Measurements from ENCODE around the gene IGLL1.
"Not testable (repeated sequence)": the region's sequence is repeated elsewhere in the genome, so short reads cannot be mapped to it uniquely, and the experiment has no call there.

IGLL1 gene

GRCh38 chr22:23561025-23561510, 19.0 kb downstream of the IGLL1 start:
- DNase-seq, result not testable (repeated sequence)

- not testable (repeated sequence) for DNase-seq
Measured at GRCh38 chr22:23560215-23560614, 19.9 kb downstream of the IGLL1 start.

- DNase-seq, result no peak
Measured at GRCh38 chr22:23557467-23557866, 22.6 kb downstream of the IGLL1 start.

GRCh38 chr22:23557036-23557435, 23.1 kb downstream of the IGLL1 start:
- no peak for DNase-seq

GRCh38 chr22:23556026-23556620, 24.0 kb downstream of the IGLL1 start:
- DNase-seq, result no peak

GRCh38 chr22:23555118-23555517, 25.0 kb downstream of the IGLL1 start:
- DNase-seq, result no peak

- DNase-seq, result no peak
Measured at GRCh38 chr22:23553924-23554870, 25.9 kb downstream of the IGLL1 start.

GRCh38 chr22:23553438-23553837, 26.7 kb downstream of the IGLL1 start:
- DNase-seq, result no peak

- no peak for DNase-seq
Measured at GRCh38 chr22:23552573-23552972, 27.5 kb downstream of the IGLL1 start.

- no peak for DNase-seq
Measured at GRCh38 chr22:23551385-23551784, 28.7 kb downstream of the IGLL1 start.

GRCh38 chr22:23550049-23550650, 29.9 kb downstream of the IGLL1 start:
- DNase-seq, result no peak

GRCh38 chr22:23549198-23549595, 30.9 kb downstream of the IGLL1 start:
- DNase-seq, result no peak

- no peak for DNase-seq
Measured at GRCh38 chr22:23548501-23549197, 31.4 kb downstream of the IGLL1 start.

- no peak for DNase-seq
Measured at GRCh38 chr22:23547818-23548500, 32.1 kb downstream of the IGLL1 start.

GRCh38 chr22:23547382-23547781, 32.7 kb downstream of the IGLL1 start:
- not testable (repeated sequence) for DNase-seq

GRCh38 chr22:23544852-23545251, 35.2 kb downstream of the IGLL1 start:
- no peak for DNase-seq

- DNase-seq, result peak in 1 of 2 experiments; percentile 38
Measured at GRCh38 chr22:23543506-23544000, 36.5 kb downstream of the IGLL1 start.

- peak in 1 of 2 experiments; percentile 19 for DNase-seq
Measured at GRCh38 chr22:23542933-23543332, 37.2 kb downstream of the IGLL1 start.

- not testable (repeated sequence) for DNase-seq
Measured at GRCh38 chr22:23542391-23542790, 37.7 kb downstream of the IGLL1 start.

GRCh38 chr22:23541849-23542281, 38.2 kb downstream of the IGLL1 start:
- DNase-seq, result not testable (repeated sequence)

- DNase-seq, result not testable (repeated sequence)
Measured at GRCh38 chr22:23540837-23541236, 39.3 kb downstream of the IGLL1 start.

GRCh38 chr22:23539839-23540198, 40.3 kb downstream of the IGLL1 start:
- not testable (repeated sequence) for DNase-seq
